ENCODE data around the gene CCDC7. TPM values are rescaled to one million over a fixed set of nuclear protein-coding genes. Genes with fewer than 3 reads are reported as not detected.
"Not testable (repeated sequence)": the region's sequence is repeated elsewhere in the genome, so short reads cannot be mapped to it uniquely, and the experiment has no call there.

Gene CCDC7
- total RNA-seq, 1 donor, result 136 TPM

DNA sequence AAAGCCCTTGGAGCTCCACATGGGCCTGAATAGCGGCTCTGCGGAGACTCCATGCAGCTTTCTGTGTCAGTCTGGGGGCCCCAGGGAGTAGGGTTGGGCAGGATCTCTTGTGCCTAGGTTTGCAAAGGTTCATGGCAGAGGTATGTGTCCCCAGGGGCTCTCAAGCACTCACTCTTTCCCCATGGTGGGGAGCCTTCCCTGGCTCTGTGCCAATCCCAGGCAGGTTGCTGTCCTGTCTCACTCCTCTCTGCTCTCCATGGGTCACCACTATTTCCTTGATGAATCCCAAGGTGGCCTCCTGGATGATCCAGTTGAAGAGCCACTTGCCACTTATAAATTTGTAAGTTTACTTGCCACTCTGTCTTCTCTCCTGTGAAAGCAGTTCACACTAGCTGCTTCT lies 238.4 kb downstream of the CCDC7 start:
- Histone ChIP-seq H3K4me1 (ENCODE audit: insufficient read depth, low read length) (no peaks in the 10 kb centered on the region), H3K27me3 (ENCODE audit: insufficient read depth, low read length) (no peaks in the 10 kb centered on the region), H3K4me3 (ENCODE audit: low read length) (no peak overlapping the region), H3K9me3 (ENCODE audit: low read depth, low read length) (no peaks in the 10 kb centered on the region)

DNA sequence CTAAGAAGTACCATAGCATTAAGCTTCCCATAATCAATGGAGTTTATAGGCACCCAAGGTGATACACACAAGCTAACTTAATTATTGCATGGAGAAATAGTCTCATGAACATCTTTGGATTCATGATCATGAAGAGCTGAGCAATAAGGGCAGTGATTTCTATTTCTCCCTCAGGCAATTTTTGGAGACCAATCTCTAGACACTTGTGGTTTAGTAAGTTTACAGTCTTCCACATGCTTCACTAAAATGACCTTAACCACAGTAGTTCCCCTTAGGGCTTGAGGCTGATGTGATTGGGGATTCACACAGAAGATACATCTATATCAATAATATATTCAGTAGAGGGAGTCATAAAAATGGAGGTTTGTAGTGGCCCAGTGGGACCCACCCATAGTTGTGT lies 241.2 kb downstream of the CCDC7 start:
- Histone ChIP-seq H3K27me3 (ENCODE audit: insufficient read depth, low read length) (no peaks in the 10 kb centered on the region), H3K4me1 (ENCODE audit: insufficient read depth, low read length) (no peaks in the 10 kb centered on the region), H3K9me3 (ENCODE audit: low read depth, low read length) (no peaks in the 10 kb centered on the region), H3K4me3 (ENCODE audit: low read length) (no peak overlapping the region)

DNA sequence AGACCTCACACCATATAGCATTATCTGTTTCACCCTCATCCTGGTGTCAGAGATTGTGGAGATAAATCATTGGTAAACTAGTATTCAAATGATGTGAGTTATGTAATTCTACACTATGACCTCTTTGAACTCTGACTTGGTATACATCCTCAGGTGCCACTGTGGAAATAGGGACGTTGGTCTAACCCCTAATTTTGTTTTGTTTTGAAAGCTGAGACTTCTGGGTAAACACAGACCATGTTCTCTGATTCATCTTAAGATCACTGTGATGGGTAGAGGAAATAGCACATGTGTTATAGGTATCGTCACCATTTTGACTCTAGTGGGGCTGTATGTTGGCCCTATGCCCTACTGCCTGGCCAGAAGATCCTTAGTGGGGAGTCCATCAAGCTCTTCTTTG lies 241.6 kb downstream of the CCDC7 start:
- Histone ChIP-seq H3K27me3 (ENCODE audit: insufficient read depth, low read length) (no peaks in the 10 kb centered on the region), H3K9me3 (ENCODE audit: low read depth, low read length) (no peaks in the 10 kb centered on the region), H3K4me3 (ENCODE audit: low read length) (no peak overlapping the region), H3K4me1 (ENCODE audit: insufficient read depth, low read length) (no peaks in the 10 kb centered on the region)

DNA sequence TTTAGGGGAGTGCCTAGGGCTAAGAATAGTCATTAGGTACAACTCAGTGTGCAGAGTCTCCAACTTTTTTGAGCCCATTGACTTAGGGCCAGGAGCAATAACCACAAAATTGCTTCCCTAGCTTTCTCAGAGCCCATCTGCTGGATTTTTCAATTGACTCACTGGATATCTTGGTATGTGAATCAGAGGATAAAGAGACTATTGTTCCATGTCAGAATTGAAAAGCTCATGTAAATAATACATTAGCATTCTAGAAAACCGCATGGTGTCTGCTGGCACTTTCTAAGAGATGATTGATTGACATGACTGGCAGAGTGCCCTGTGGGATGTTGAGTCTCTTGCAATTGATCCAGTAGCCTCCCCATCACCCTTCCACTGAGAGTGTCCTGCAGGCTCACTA lies 246.2 kb downstream of the CCDC7 start:
- Histone ChIP-seq H3K4me1 (ENCODE audit: insufficient read depth, low read length) (no peaks in the 10 kb centered on the region), H3K27me3 (ENCODE audit: insufficient read depth, low read length) (no peaks in the 10 kb centered on the region), H3K9me3 (ENCODE audit: low read depth, low read length) (no peaks in the 10 kb centered on the region), H3K4me3 (ENCODE audit: low read length) (no peak overlapping the region)

DNA sequence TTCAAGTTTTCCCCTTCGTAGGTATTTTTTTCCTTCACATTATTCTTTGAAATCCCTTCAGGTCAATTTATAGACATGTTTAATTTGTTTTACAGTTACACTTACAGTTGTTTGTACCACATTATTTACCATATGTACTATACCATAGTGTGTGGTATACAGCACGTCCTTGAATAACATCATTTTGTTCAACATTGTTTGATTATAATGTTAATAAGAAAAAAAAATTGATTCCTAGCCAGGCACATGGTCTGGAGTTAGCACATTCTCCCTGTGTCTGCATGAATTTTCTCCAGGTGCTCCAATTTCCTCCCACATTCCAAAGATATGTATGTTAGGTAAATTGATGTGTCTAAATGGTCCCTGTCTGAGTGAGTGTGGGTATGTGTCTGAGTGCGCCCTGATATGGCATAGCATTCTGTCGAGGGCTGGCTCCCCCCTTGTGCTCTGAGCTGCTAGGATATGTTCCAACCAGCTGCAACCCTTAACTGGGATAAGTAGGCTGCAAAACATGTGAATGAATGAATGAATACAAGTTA lies 247.6 kb downstream of the CCDC7 start:
- H3K4me1 ChIP-seq (ENCODE audit: insufficient read depth, low read length), result no peaks in the 10 kb centered on the region
- no peaks in the 10 kb centered on the region for H3K27me3 ChIP-seq (ENCODE audit: insufficient read depth, low read length)
- no peak overlapping the region for H3K4me3 ChIP-seq (ENCODE audit: low read length)
- no peaks in the 10 kb centered on the region for H3K9me3 ChIP-seq (ENCODE audit: low read depth, low read length)

DNA sequence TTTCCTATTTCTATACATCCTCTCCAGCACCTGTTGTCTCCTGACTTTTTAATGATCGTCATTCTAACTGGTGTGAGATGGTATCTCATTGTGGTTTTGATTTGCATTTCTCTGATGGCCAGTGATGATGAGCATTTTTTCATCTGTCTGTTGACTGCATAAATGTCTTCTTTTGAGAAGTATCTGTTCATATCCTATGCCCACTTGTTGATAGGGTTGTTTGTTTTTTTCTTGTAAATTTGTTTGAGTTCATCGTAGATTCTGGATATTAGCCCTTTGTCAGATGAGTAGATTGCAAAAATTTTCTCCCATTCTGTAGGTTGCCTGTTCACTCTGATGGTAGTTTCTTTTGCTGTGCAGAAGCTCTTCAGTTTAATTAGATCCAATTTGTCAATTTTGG lies 253.7 kb downstream of the CCDC7 start:
- H3K4me1 ChIP-seq (ENCODE audit: insufficient read depth, low read length); H3K27me3 ChIP-seq (ENCODE audit: insufficient read depth, low read length); H3K4me3 ChIP-seq (ENCODE audit: low read length); H3K9me3 ChIP-seq (ENCODE audit: low read depth, low read length): not testable (repeated sequence)

DNA sequence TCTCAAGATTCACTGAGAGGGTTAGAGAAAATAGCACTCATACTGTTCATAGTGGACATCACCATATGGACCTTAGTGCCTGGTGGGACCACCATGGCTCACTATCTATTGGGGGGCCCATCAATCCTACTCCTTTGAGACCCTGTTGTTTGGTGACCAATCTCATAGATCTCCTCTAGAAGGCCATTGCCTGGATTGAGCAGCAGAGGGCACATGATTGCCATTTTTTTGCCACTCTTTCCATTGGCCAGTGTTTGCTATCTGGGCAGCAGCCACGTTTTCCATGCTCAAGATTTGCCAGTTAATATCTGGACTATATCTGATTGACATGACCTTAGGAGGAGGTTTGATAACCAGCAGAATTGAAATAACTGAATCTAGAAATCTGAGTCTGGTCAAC lies 267.6 kb downstream of the CCDC7 start:
- Histone ChIP-seq H3K9me3 (ENCODE audit: low read depth, low read length) (peaks cover 2% of the 10 kb centered on the region), H3K4me3 (ENCODE audit: low read length) (no peak overlapping the region), H3K4me1 (ENCODE audit: insufficient read depth, low read length) (no peaks in the 10 kb centered on the region), H3K27me3 (ENCODE audit: insufficient read depth, low read length) (no peaks in the 10 kb centered on the region)

DNA sequence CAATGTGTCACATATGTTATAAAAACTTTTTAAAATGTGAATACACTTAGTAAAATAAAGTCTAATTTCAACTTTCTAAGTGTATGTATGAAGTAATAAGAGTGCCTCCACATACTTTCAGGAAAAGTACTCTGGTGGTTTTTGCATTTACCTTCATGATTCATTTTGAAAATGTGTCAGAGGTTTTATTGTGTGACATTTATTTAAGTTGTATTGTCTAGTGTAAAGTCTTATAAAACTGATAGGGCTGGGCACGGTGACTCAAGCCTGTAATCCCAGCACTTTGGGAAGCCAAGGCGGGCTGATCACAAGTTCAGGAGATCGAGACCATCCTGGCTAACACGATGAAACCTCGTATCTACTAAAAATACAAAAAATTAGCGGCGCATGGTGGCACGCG lies 285.6 kb downstream of the CCDC7 start:
- H3K4me1 ChIP-seq (ENCODE audit: insufficient read depth, low read length), result no peaks in the 10 kb centered on the region
- H3K9me3 ChIP-seq (ENCODE audit: low read depth, low read length), result no peaks in the 10 kb centered on the region
- H3K27me3 ChIP-seq (ENCODE audit: insufficient read depth, low read length), result no peaks in the 10 kb centered on the region
- H3K4me3 ChIP-seq (ENCODE audit: low read length), result no peak overlapping the region

DNA sequence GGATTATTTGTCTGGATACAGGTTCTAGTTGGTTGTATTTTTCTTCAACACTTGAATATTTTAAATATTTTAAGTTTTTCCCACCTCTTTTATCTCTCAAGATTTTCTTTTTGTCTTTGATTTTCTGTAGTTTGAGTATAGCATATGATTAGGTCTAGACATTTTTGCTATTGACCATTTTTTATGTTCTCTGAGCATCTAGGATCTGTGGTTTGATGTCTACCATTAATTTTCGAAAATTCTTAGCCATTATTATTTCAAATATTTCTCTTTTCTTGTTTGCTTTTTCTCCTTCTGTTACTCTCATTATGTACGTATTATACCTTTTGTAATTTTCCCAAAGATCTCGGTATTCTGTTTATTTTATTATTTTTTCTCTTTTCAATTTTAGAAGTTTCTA lies 293.0 kb downstream of the CCDC7 start:
- Histone ChIP-seq H3K4me3 (ENCODE audit: low read length) (no peak overlapping the region), H3K9me3 (ENCODE audit: low read depth, low read length) (peaks cover 10% of the 10 kb centered on the region), H3K4me1 (ENCODE audit: insufficient read depth, low read length) (no peaks in the 10 kb centered on the region), H3K27me3 (ENCODE audit: insufficient read depth, low read length) (no peaks in the 10 kb centered on the region)

DNA sequence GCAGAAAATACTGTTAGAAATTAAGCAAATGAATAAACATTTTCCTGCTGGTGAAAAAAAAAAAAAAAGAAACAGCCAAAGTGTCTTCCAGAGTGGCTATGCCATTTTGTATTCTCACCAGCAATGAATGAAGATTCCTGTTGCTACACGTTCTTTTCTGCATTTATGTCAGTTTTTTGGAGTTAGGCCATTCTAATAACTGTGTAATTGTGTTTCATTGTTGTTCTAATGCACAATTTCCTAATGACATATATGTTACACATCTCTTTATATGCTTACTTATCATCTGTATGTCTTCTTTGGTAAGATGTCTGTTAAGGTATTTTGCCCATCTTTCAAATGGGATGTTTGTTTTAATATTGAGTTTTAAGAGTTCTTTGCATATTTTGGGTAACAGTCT lies 298.4 kb downstream of the CCDC7 start:
- H3K27me3 ChIP-seq (ENCODE audit: insufficient read depth, low read length), result no peaks in the 10 kb centered on the region
- H3K4me3 ChIP-seq (ENCODE audit: low read length), result no peak overlapping the region
- H3K9me3 ChIP-seq (ENCODE audit: low read depth, low read length), result no peaks in the 10 kb centered on the region
- H3K4me1 ChIP-seq (ENCODE audit: insufficient read depth, low read length), result no peaks in the 10 kb centered on the region

DNA sequence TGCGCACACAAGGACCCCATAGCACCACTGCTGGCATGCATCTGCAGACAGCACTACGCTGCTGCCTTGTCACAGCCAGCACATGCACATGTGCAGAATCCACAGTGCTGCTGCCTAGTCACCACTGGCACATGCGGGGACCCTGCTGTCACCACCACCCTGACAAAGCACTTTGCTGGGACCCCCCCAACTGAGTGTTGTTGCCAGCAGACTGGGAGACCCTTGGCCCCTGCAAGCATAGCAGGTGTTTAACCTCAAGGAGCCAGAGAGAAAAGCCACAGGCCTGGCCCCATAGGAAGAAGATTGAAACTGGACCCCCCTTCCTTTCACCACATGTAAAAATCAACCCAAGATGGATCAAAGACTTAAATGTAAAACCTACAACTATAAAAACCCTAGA lies 300.9 kb downstream of the CCDC7 start:
- H3K9me3 ChIP-seq (ENCODE audit: low read depth, low read length), result no peaks in the 10 kb centered on the region
- H3K4me1 ChIP-seq (ENCODE audit: insufficient read depth, low read length), result no peaks in the 10 kb centered on the region
- H3K4me3 ChIP-seq (ENCODE audit: low read length), result no peak overlapping the region
- H3K27me3 ChIP-seq (ENCODE audit: insufficient read depth, low read length), result no peaks in the 10 kb centered on the region

DNA sequence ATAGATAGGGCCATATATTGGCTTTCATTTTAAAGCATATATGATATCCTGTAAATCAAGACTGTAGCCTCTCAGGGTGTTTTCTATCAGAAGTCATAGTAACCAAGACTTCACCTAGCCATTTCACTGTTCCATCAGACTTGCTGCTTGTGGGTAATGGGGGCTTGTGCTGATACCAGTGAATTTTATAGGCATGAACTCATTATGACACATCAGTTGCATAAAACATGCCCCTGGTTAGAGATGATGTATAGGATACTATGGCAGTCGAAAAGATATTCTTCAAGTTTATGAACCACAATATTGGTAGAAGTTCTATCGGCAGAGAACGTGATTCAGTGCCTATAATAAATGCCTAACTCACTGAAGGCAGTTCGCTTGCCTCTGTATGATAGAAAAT lies 305.6 kb downstream of the CCDC7 start:
- Histone ChIP-seq H3K4me1 (ENCODE audit: insufficient read depth, low read length) (no peaks in the 10 kb centered on the region), H3K4me3 (ENCODE audit: low read length) (no peak overlapping the region), H3K27me3 (ENCODE audit: insufficient read depth, low read length) (no peaks in the 10 kb centered on the region), H3K9me3 (ENCODE audit: low read depth, low read length) (peaks cover 7% of the 10 kb centered on the region)

DNA sequence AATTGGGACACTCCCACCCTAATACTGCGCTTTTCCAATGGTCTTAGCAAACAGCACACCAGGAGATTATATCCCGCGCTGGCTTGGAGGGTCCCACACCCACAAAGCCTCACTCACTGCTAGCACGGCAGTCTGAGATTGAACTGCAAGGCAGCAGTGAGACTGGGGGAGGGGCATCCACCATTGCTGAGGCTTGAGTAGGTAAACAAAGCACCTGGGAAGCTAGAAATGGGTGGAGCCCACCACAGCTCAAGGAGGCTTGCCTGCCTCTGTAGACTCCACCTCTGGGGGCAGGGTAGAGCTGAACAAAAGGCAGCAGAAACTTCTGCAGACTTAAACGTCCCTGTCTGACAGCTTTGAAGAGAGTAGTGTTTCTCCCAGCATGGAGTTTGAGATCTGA lies 309.0 kb downstream of the CCDC7 start:
- H3K4me3 ChIP-seq (ENCODE audit: low read length); H3K9me3 ChIP-seq (ENCODE audit: low read depth, low read length); H3K4me1 ChIP-seq (ENCODE audit: insufficient read depth, low read length); H3K27me3 ChIP-seq (ENCODE audit: insufficient read depth, low read length): not testable (repeated sequence)

DNA sequence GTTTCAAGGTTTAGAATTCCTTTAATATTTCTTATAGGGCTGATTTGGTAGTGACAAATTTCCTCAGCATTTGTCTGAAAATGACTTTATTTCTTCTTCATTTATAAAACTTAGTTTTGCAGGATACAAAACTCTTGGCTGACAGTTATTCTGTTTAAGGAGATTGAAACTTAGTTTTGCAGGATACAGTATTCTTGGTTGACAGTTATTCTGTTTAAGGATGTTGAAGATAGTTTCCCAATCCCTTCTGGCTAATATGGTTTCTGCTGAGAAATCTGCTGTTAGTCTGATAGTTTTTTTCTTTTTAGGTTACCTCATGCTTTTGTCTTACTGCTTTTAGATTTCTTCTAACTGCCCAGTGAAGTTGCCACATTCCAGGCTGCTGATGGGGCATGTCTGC lies 325.3 kb downstream of the CCDC7 start:
- Histone ChIP-seq H3K4me3 (ENCODE audit: low read length) (no peak overlapping the region), H3K9me3 (ENCODE audit: low read depth, low read length) (peaks cover 32% of the 10 kb centered on the region), H3K27me3 (ENCODE audit: insufficient read depth, low read length) (no peaks in the 10 kb centered on the region), H3K4me1 (ENCODE audit: insufficient read depth, low read length) (no peaks in the 10 kb centered on the region)

DNA sequence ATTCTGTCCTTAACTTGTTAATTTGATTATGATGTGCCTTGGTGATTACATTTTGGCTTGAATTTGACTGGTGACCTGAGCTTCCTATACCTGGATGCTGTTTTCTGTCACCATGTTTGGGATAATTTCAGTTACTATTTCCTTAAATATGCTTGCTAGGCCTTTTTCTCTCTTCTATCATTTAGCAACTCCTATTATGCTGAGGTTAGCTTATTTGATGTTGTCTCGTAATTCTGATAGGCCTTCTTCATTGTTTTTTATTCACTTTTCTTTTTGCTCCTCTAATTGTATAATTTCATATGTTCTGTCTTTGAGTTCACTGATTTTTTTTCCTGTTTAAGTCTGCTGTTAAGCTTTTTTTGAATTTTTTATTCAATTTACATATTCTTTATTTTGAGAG lies 327.2 kb downstream of the CCDC7 start:
- H3K4me3 ChIP-seq (ENCODE audit: low read length), result no peak overlapping the region
- no peaks in the 10 kb centered on the region for H3K4me1 ChIP-seq (ENCODE audit: insufficient read depth, low read length)
- peaks cover 31% of the 10 kb centered on the region for H3K9me3 ChIP-seq (ENCODE audit: low read depth, low read length)
- H3K27me3 ChIP-seq (ENCODE audit: insufficient read depth, low read length), result no peaks in the 10 kb centered on the region

DNA sequence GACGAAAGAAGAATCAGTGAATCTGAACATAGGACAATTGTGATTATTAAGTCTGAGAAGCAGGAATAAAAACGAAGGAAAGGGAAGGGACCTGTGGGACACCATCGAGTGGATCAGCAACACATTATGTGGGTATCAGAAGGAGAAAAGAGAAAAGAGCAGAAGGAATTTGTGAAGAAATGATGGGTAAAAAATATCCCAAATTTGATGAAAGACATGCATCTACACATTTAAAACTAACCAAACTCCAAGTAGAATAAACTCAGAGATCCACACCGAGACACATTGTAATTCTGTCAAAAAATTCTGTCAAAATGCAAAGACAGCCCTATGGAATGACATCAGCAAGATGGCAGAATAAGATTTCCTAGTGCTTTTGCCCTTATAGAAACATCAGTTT lies 341.0 kb downstream of the CCDC7 start:
- H3K27me3 ChIP-seq (ENCODE audit: insufficient read depth, low read length), result no peaks in the 10 kb centered on the region
- no peak overlapping the region for H3K4me3 ChIP-seq (ENCODE audit: low read length)
- no peaks in the 10 kb centered on the region for H3K4me1 ChIP-seq (ENCODE audit: insufficient read depth, low read length)
- no peaks in the 10 kb centered on the region for H3K9me3 ChIP-seq (ENCODE audit: low read depth, low read length)
